Measurements from ENCODE around the gene GCHFR. TPM values are rescaled to one million over a fixed set of nuclear protein-coding genes. Genes with fewer than 3 reads are reported as not detected.

The GCHFR gene
- total RNA-seq, 1 experiment from 2014 or later = 7.1 TPM

DNA sequence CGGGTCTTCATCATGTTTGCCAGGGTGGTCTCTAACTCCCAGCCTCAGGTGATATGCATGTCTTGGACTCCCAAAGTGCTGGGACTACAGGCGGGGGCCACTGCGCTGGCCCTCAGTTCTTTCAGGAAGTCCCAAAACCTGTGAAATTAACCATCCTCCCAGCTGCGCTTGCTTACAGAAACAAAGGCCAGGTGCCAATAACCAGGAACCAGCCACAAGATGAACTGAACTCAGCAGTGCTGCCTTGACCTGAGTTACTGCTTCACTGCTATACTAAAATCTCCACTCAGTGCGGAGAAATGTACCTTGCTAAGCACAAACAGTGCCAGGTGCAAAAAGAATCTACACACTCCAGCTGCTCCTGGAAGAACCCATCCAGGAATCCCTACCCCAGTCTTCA is 3.9 kb upstream of the GCHFR start:
- no peaks in the 10 kb centered on the region for H3K27me3 ChIP-seq (replicated peaks; ENCODE audit: insufficient read depth, low read depth, low read length, poor library complexity)
- BruUV-seq (replicated peaks) = no TSS peak
- intact Hi-C loops (cut with micrococcal nuclease; ENCODE audit: unreplicated experiment) = no loop called here
- POLR2A ChIA-PET (ENCODE audit: low non-redundant PET) = no interaction called here
- TF ChIP-seq, protein P1, sequence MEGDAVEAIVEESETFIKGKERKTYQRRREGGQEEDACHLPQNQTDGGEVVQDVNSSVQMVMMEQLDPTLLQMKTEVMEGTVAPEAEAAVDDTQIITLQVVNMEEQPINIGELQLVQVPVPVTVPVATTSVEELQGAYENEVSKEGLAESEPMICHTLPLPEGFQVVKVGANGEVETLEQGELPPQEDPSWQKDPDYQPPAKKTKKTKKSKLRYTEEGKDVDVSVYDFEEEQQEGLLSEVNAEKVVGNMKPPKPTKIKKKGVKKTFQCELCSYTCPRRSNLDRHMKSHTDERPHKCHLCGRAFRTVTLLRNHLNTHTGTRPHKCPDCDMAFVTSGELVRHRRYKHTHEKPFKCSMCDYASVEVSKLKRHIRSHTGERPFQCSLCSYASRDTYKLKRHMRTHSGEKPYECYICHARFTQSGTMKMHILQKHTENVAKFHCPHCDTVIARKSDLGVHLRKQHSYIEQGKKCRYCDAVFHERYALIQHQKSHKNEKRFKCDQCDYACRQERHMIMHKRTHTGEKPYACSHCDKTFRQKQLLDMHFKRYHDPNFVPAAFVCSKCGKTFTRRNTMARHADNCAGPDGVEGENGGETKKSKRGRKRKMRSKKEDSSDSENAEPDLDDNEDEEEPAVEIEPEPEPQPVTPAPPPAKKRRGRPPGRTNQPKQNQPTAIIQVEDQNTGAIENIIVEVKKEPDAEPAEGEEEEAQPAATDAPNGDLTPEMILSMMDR (conservative IDR thresholded peaks at IDR 0.05; ENCODE audit: low read depth, low read length) = no peak
- no peak for TF ChIP-seq EZH2 (IDR thresholded peaks at IDR 0.05; ENCODE audit: borderline replicate concordance, low read depth, low read length, poor library complexity, severe bottlenecking)
- no peaks in the 10 kb centered on the region for H3K36me3 ChIP-seq (ENCODE audit: insufficient read depth, low read length, poor library complexity, severe bottlenecking)
- DNase-seq (ENCODE audit: low spot score) = no peak
- CTCF ChIA-PET = no interaction called here
- H3K4me3 ChIP-seq (ENCODE audit: low read depth, low read length, poor library complexity, severe bottlenecking) = no peak overlapping the region
- no peak overlapping the region for H3K27ac ChIP-seq (ENCODE audit: low read depth, low read length, poor library complexity, severe bottlenecking)
- no peaks in the 10 kb centered on the region for H3K9me3 ChIP-seq (ENCODE audit: low read depth, low read length, poor library complexity, severe bottlenecking)
- peaks cover 30% of the 10 kb centered on the region for H3K4me1 ChIP-seq (ENCODE audit: insufficient read depth, low read length, poor library complexity, severe bottlenecking)

DNA sequence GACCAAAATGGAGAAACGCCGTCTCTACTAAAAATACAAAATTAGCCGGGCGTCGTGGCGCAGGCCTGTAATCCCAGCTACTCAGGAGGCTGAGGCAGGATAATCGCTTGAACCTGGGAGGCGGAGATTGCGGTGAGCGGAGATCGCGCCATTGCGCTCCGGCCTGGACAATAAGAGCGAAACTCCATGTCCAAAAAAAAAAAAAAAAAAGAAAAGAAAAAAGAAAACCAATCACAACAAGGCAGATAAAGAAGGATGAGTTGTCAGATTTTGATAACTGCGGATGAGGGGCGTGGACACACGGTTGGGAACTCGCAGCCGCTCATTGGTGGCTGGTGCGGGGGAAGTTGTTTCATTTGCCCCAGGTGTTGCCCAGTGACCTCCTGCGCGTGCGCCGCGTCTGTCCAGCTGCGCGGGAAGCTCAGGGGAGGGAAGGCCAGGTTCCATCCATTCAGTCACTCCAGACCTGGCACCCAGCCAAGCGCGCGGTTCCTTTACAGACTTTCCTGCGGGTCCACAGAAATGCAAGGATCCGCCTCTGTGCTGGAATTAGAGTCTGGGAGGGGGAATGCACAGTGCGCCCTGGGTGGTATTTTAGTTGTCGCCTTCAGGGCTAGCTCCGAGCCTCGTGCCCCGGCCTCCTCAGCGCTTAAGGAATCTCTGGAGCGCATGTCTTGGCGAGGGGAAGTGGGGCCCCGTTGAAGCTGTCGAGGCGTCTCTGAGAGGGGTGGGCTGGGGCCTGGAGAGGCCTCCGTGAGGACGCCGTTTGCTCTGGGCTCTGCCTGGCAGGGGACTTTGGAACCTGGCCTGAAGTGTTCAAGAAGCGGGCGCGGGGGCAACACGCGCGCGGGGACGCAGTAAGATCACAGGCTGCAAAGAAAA is 708 bp upstream of the GCHFR start:
- BruUV-seq (replicated peaks) = no TSS peak
- TF ChIP-seq, protein P1 (conservative IDR thresholded peaks at IDR 0.05; ENCODE audit: low read depth, low read length) = no peak
- no peak for TF ChIP-seq EZH2 (IDR thresholded peaks at IDR 0.05; ENCODE audit: borderline replicate concordance, low read depth, low read length, poor library complexity, severe bottlenecking)
- peaks cover 34% of the 10 kb centered on the region for H3K4me1 ChIP-seq (ENCODE audit: insufficient read depth, low read length, poor library complexity, severe bottlenecking)
- CTCF ChIA-PET = interaction anchor here (0.7 to 0.9 kb wide), 2 partner anchors 20 to 96 kb away, joined by 3 to 5 read pairs; no protein-coding TSS in a partner anchor
- intact Hi-C loops (cut with micrococcal nuclease; ENCODE audit: unreplicated experiment) = no loop called here
- H3K27me3 ChIP-seq (replicated peaks; ENCODE audit: insufficient read depth, low read depth, low read length, poor library complexity) = no peaks in the 10 kb centered on the region
- H3K36me3 ChIP-seq (ENCODE audit: insufficient read depth, low read length, poor library complexity, severe bottlenecking) = peaks cover 4% of the 10 kb centered on the region
- peak; percentile 71 for DNase-seq (ENCODE audit: low spot score)
- peak overlapping the region; percentile 45 for H3K4me3 ChIP-seq (ENCODE audit: low read depth, low read length, poor library complexity, severe bottlenecking)
- H3K27ac ChIP-seq (ENCODE audit: low read depth, low read length, poor library complexity, severe bottlenecking) = peak overlapping the region; percentile 66
- POLR2A ChIA-PET (ENCODE audit: low non-redundant PET) = no interaction called here
- H3K9me3 ChIP-seq (ENCODE audit: low read depth, low read length, poor library complexity, severe bottlenecking) = no peaks in the 10 kb centered on the region

DNA sequence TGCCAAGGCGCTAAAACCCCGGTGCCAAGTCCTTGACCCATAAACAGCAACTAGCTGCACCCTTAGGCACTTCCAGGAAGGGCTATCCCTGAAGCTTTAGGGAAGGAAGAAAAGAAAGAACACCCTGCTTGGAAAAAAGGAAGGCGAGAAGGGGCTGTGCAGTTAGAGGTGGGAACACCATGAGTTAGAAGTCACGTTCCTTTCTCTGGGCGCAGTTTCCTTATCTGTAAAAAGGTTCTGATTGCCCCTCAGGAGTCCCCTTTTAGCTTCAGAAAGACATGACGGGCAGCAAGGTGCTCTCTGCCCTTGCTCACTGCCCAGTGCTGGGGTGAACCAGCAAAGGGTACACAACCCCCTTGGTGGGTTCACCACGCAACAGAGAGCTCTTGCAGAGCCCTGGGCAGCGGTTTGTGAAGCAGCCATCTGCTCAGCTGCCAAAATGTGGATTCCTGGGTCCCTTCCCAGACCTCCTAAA is 798 bp downstream of the GCHFR start:
- intact Hi-C loops (cut with micrococcal nuclease; ENCODE audit: unreplicated experiment) = no loop called here

More for the DNA sequence above, 798 bp downstream of the GCHFR start:
- no peaks in the 10 kb centered on the region for H3K9me3 ChIP-seq (ENCODE audit: low read depth, low read length, poor library complexity, severe bottlenecking)
- CTCF ChIA-PET = interaction anchor here (0.7 to 1.4 kb wide), 2 partner anchors 18 to 62 kb away, joined by 3 to 4 read pairs; no protein-coding TSS in a partner anchor
- peaks cover 48% of the 10 kb centered on the region for H3K4me1 ChIP-seq (ENCODE audit: insufficient read depth, low read length, poor library complexity, severe bottlenecking)
- DNase-seq (ENCODE audit: low spot score) = no peak
- H3K27ac ChIP-seq (ENCODE audit: low read depth, low read length, poor library complexity, severe bottlenecking) = peak overlapping the region; percentile 66
- no peaks in the 10 kb centered on the region for H3K27me3 ChIP-seq (replicated peaks; ENCODE audit: insufficient read depth, low read depth, low read length, poor library complexity)
- H3K36me3 ChIP-seq (ENCODE audit: insufficient read depth, low read length, poor library complexity, severe bottlenecking) = peaks cover 4% of the 10 kb centered on the region
- H3K4me3 ChIP-seq (ENCODE audit: low read depth, low read length, poor library complexity, severe bottlenecking) = peak overlapping the region; percentile 45
- TSS peak; percentile 14 for BruUV-seq (replicated peaks)
- POLR2A ChIA-PET (ENCODE audit: low non-redundant PET) = no interaction called here
- TF ChIP-seq, protein P1 (conservative IDR thresholded peaks at IDR 0.05; ENCODE audit: low read depth, low read length) = no peak
- no peak for TF ChIP-seq EZH2 (IDR thresholded peaks at IDR 0.05; ENCODE audit: borderline replicate concordance, low read depth, low read length, poor library complexity, severe bottlenecking)
